Common myeloid progenitor, CD34-positive (primary cell): ENCODE results near the gene CLMN.

Experiments
- CTCF ChIA-PET: fragments of 350-600 bp; sonication (Branson Sonifier 250); formaldehyde crosslinking; loops from one replicate; lab custom pipeline; 2021; ENCODE audit warnings: antibody characterized with exemption; lab: Charles Lee
- POLR2A ChIA-PET: fragments of 350-600 bp; sonication (Branson Sonifier 250); formaldehyde crosslinking; loops from one replicate; lab custom pipeline; 2021; ENCODE audit warnings: antibody characterized with exemption; lab: Charles Lee
- DNase-seq, 3 donors: peaks; one replicate each; pipeline versions ENCODE4 v3.0.0 to v3.0.0-alpha.2; 2013
- H3K27ac ChIP-seq, 2 experiments: 1 replicate in 1 of 2; 2 replicates in 1 of 2; pipeline ENCODE4 v1.7.0; 2013; ENCODE audit warnings: inconsistent platforms in 2 of 2, low read length in 2 of 2, mild to moderate bottlenecking in 2 of 2, low read depth in 1 of 2, moderate library complexity in 1 of 2; ENCODE audit not compliant: severe bottlenecking in 2 of 2, insufficient read depth in 1 of 2, poor library complexity in 1 of 2
- H3K27me3 ChIP-seq, 5 experiments: replicated peaks in 2 of 5; 1 replicate in 3 of 5; 2 replicates in 2 of 5; pipeline versions ENCODE4 v1.6.1 to v1.7.0; 2013; ENCODE audit warnings: low read length in 4 of 5, mild to moderate bottlenecking in 2 of 5, moderate library complexity in 2 of 5, inconsistent platforms in 1 of 5; ENCODE audit not compliant: insufficient read depth in 5 of 5, control insufficient read depth in 4 of 5
- H3K36me3 ChIP-seq, 4 experiments: 1 replicate in 2 of 4; 2 replicates in 2 of 4; pipeline versions ENCODE4 v1.6.1 to v1.7.0; 2013; ENCODE audit warnings: low read length in 3 of 4, control low read depth in 1 of 4, mild to moderate bottlenecking in 1 of 4; ENCODE audit not compliant: control insufficient read depth in 4 of 4, insufficient read depth in 4 of 4
- H3K4me1 ChIP-seq, 4 experiments: 1 replicate in 3 of 4; 2 replicates in 1 of 4; pipeline versions ENCODE4 v1.6.1 to v1.7.1; 2013; ENCODE audit warnings: low read length in 3 of 4, mild to moderate bottlenecking in 3 of 4, control low read depth in 1 of 4, inconsistent platforms in 1 of 4, moderate library complexity in 1 of 4; ENCODE audit not compliant: control insufficient read depth in 4 of 4, insufficient read depth in 4 of 4; ENCODE audit errors: control extremely low read depth in 1 of 4
- H3K4me3 ChIP-seq, 7 experiments: 1 replicate in 4 of 7; 2 replicates in 3 of 7; pipeline versions ENCODE4 v1.5.1 to v1.7.0; 2013; ENCODE audit warnings: mild to moderate bottlenecking in 7 of 7, low read length in 6 of 7, moderate library complexity in 6 of 7, inconsistent platforms in 2 of 7, low read depth in 2 of 7, control low read depth in 1 of 7; ENCODE audit not compliant: insufficient read depth in 4 of 7, control insufficient read depth in 1 of 7; ENCODE audit errors: extremely low read depth in 1 of 7
- H3K9me3 ChIP-seq, 5 experiments: 1 replicate in 4 of 5; 2 replicates in 1 of 5; pipeline versions ENCODE4 v1.6.1 to v1.7.1; 2013; ENCODE audit warnings: low read length in 4 of 5, mild to moderate bottlenecking in 2 of 5, inconsistent platforms in 1 of 5, low read depth in 1 of 5, moderate library complexity in 1 of 5; ENCODE audit not compliant: control insufficient read depth in 4 of 5, insufficient read depth in 2 of 5; ENCODE audit errors: control extremely low read depth in 1 of 5
- WGBS: methylation state at CpG from one replicate; pipeline ENCODE4 v1.1.5; 2013; ENCODE audit not compliant: insufficient coverage; 5-methylcytosine and 5-hydroxymethylcytosine counted together

Gene CLMN

DNA sequence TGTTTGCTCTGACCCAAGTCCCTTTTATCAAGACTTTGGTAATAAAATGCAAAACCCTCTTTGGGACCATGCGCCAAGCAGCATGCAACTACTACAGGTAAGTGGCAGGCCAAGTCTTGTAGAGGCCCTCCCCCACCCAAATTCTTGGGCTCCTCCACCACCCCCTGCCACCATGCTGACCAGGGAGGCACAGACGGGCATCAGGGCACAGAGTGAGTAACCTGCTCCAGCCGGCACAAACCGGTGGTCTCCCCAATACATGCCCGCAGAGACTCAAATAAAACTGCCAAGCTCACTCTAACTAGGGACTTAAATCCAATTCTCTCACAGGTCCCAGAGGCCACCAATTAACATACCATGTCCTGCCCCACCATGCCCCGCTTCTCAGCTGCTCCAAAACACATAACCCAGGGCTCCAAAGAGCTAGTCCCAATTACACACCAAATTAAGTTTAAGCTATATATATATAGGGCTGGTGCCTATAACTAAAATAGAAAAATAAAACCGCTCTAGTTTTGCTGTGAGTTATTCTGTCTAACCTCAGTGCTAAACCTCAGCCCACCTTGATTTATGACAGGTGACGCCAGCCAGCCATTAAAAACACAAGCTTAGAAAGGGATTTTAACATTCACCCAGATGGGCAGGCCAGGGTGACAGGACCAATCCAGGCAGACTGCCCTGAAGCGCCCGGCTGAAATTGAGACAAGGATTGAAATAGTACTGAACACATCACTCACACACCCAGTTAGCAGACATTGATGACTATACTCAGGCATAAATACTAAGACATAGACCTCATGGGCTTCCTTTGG is 81.0 kb downstream of the CLMN start:
- ChIA-PET POLR2A (no interaction called here), CTCF (interaction anchor here (1.0 kb wide), 1 partner anchor 9 kb away, joined by 4 read pairs; no protein-coding TSS in a partner anchor)
- H3K27ac ChIP-seq: no peak overlapping the region
- 87% methylated on average over 3 of the region's 10 CpGs for WGBS
- H3K36me3 ChIP-seq: no peaks in the 10 kb centered on the region
- no peaks in the 10 kb centered on the region for H3K9me3 ChIP-seq
- no peak overlapping the region for H3K4me3 ChIP-seq
- peaks cover 0 to 4% (median 0%) of the 10 kb centered on the region in 4 experiments for H3K4me1 ChIP-seq
- H3K27me3 ChIP-seq: peaks cover 0 to 2% (median 0%) of the 10 kb centered on the region in 5 experiments
- DNase-seq: no peak

DNA sequence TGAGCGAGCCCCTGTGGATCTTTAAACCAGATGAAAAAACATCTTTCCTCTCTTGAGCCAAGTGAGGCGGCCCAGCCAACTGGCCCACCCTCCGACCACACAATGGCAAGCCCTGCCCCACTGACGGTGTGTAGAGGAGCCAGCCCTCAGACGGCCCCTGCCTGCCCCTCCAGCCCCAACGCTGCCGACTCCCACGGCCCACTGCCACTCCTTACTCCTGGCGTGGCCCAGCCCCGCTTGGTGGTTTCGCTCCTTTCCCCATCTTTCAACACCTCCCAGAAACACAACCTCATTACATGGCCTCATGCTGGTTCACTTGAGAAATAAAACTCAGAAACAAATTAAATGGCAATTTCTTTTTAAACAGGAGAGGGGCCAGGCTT is 81.8 kb downstream of the CLMN start:
- no peak overlapping the region for H3K27ac ChIP-seq
- CTCF ChIA-PET: no interaction called here
- POLR2A ChIA-PET: no interaction called here
- no peak for DNase-seq
- peaks cover 0 to 4% (median 0%) of the 10 kb centered on the region in 4 experiments for H3K4me1 ChIP-seq
- no peaks in the 10 kb centered on the region for H3K36me3 ChIP-seq
- no peaks in the 10 kb centered on the region for H3K9me3 ChIP-seq
- WGBS: 97% methylated on average over 8 of the region's 11 CpGs
- no peak overlapping the region for H3K4me3 ChIP-seq
- H3K27me3 ChIP-seq: peaks cover 0 to 2% (median 0%) of the 10 kb centered on the region in 5 experiments

- no peaks in the 10 kb centered on the region for H3K9me3 ChIP-seq
- no peaks in the 10 kb centered on the region for H3K36me3 ChIP-seq
- peaks cover 0 to 4% (median 0%) of the 10 kb centered on the region in 4 experiments for H3K4me1 ChIP-seq
- H3K27me3 ChIP-seq: peaks cover 0 to 2% (median 0%) of the 10 kb centered on the region in 5 experiments
- DNase-seq: no peak
- WGBS: 97% methylated on average over 16 of the region's 17 CpGs
- POLR2A ChIA-PET: no interaction called here
- no peak overlapping the region for H3K27ac ChIP-seq
- CTCF ChIA-PET: no interaction called here
- no peak overlapping the region for H3K4me3 ChIP-seq
Observed at GRCh38 chr14:95237121-95237957, 82.4 kb downstream of the CLMN start.

DNA sequence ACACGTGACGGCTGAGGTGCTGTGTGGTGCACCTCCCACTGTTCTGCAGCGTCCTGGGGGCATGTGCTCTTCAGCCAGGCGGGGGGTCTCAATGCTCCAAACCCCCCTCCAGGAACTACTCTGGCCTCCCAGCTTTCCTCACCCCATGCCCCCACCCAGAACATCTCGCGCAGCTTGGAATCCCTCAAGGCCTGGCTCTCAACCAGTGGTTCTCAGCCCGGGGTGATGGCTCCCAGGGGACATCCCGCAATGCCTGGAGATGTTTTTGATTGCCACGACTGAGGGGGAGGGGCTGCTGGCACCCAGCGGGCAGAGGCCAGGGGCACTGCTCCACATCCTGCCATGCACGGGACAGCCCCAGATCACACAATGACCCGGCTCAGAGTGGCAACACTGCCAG is 83.5 kb downstream of the CLMN start:
- Histone ChIP-seq H3K27ac (no peak overlapping the region), H3K27me3 (peaks cover 0 to 2% (median 0%) of the 10 kb centered on the region in 5 experiments), H3K9me3 (no peaks in the 10 kb centered on the region), H3K4me1 (peaks cover 0 to 4% (median 0%) of the 10 kb centered on the region in 4 experiments), H3K4me3 (no peak overlapping the region), H3K36me3 (no peaks in the 10 kb centered on the region)
- over 99% methylated on average over 10 of the region's 12 CpGs for WGBS
- ChIA-PET POLR2A (no interaction called here), CTCF (no interaction called here)
- DNase-seq: no peak

DNA sequence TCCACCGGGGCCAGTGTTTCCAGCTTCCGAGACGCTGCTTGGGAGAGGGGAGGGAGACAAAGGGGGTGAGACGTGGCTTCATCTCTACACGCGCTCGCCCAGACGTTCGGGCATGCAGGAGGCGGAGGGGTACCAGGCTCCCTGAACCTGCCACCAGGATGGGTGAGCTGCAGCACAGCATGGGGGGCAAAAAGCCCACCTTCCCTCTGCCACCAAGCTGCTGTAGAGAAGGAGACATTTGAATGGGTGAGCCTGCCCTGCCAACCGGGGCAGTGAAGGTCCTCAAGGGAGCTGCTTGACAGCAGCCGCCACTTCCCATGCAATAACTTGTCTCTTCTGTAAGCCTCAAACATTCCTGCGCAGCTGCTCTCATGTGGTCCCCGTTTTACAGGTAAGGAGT is 83.9 kb downstream of the CLMN start:
- DNase-seq: no peak
- 96% methylated on average over 13 of the region's 14 CpGs for WGBS

GRCh38 chr14:95235351-95235750 is 84.4 kb downstream of the CLMN start:
- ChIA-PET POLR2A (no interaction called here), CTCF (interaction anchor here (1.2 kb wide), 1 partner anchor 15 kb away, joined by 3 read pairs; no protein-coding TSS in a partner anchor)
- H3K36me3 ChIP-seq: no peaks in the 10 kb centered on the region
- WGBS: 100% methylated on average over 4 of the region's 4 CpGs
- no peaks in the 10 kb centered on the region for H3K9me3 ChIP-seq
- DNase-seq: no peak
- H3K4me1 ChIP-seq: peaks cover 0 to 4% (median 0%) of the 10 kb centered on the region in 4 experiments
- H3K4me3 ChIP-seq: no peak overlapping the region
- H3K27me3 ChIP-seq: peaks cover 0 to 2% (median 0%) of the 10 kb centered on the region in 5 experiments
- no peak overlapping the region for H3K27ac ChIP-seq

More for the DNA sequence above, 83.9 kb downstream of the CLMN start:
- Histone ChIP-seq H3K27me3 (peaks cover 0 to 2% (median 0%) of the 10 kb centered on the region in 5 experiments), H3K27ac (no peak overlapping the region), H3K9me3 (no peaks in the 10 kb centered on the region), H3K4me1 (peaks cover 0 to 4% (median 0%) of the 10 kb centered on the region in 4 experiments), H3K4me3 (no peak overlapping the region), H3K36me3 (no peaks in the 10 kb centered on the region)
- ChIA-PET CTCF (no interaction called here), POLR2A (no interaction called here)
